ENCODE data around the gene SLC52A3.

The SLC52A3 gene

GRCh38 chr20:755941-756340 is 12.4 kb downstream of the SLC52A3 start:
- Histone ChIP-seq H3K9me3 (ENCODE audit: low read length) (no peaks in the 10 kb centered on the region), H3K4me1 (ENCODE audit: insufficient read depth, low read length, severe bottlenecking) (no peaks in the 10 kb centered on the region), H3K4me2 (ENCODE audit: low read length) (no peak overlapping the region), H2AFZ (ENCODE audit: low read length) (no peak overlapping the region), H3K9me2 (ENCODE audit: low read depth, low read length) (no peaks in the 10 kb centered on the region), H3K27me3 (ENCODE audit: insufficient read depth, low read length) (no peaks in the 10 kb centered on the region), H3K36me3 (ENCODE audit: insufficient read depth, low read length) (no peaks in the 10 kb centered on the region), H3K4me3 (ENCODE audit: low read depth, low read length, poor library complexity, severe bottlenecking) (no peak overlapping the region), H3K9ac (ENCODE audit: low read length) (no peak overlapping the region), H4K20me1 (ENCODE audit: insufficient read depth, low read length) (no peaks in the 10 kb centered on the region), H3K79me2 (ENCODE audit: insufficient read depth, low read length) (no peaks in the 10 kb centered on the region), H3F3A (ENCODE audit: insufficient read depth, low read length) (no peaks in the 10 kb centered on the region), H3K27ac (ENCODE audit: low read depth, low read length, poor library complexity, severe bottlenecking) (no peak overlapping the region)
- no peak for TF ChIP-seq EZH2 (IDR thresholded peaks at IDR 0.05; ENCODE audit: borderline replicate concordance, low read length)
- TF ChIP-seq CTCF (IDR thresholded peaks at IDR 0.05; ENCODE audit: low read length): no peak

- no peak overlapping the region for H3K4me3 ChIP-seq (ENCODE audit: low read depth, low read length, poor library complexity, severe bottlenecking)
- H3F3A ChIP-seq (ENCODE audit: insufficient read depth, low read length): no peaks in the 10 kb centered on the region
- no peak overlapping the region for H2AFZ ChIP-seq (ENCODE audit: low read length)
- no peak overlapping the region for H3K4me2 ChIP-seq (ENCODE audit: low read length)
- H3K79me2 ChIP-seq (ENCODE audit: insufficient read depth, low read length): no peaks in the 10 kb centered on the region
- no peaks in the 10 kb centered on the region for H3K4me1 ChIP-seq (ENCODE audit: insufficient read depth, low read length, severe bottlenecking)
- no peak overlapping the region for H3K27ac ChIP-seq (ENCODE audit: low read depth, low read length, poor library complexity, severe bottlenecking)
- no peaks in the 10 kb centered on the region for H3K9me2 ChIP-seq (ENCODE audit: low read depth, low read length)
- no peaks in the 10 kb centered on the region for H3K27me3 ChIP-seq (ENCODE audit: insufficient read depth, low read length)
- H3K9ac ChIP-seq (ENCODE audit: low read length): no peak overlapping the region
- no peaks in the 10 kb centered on the region for H3K9me3 ChIP-seq (ENCODE audit: low read length)
- TF ChIP-seq EZH2 (IDR thresholded peaks at IDR 0.05; ENCODE audit: borderline replicate concordance, low read length) (no peak), CTCF (IDR thresholded peaks at IDR 0.05; ENCODE audit: low read length) (no peak)
- H4K20me1 ChIP-seq (ENCODE audit: insufficient read depth, low read length): no peaks in the 10 kb centered on the region
- no peaks in the 10 kb centered on the region for H3K36me3 ChIP-seq (ENCODE audit: insufficient read depth, low read length)
Observed at GRCh38 chr20:754904-755303, 13.4 kb downstream of the SLC52A3 start.

DNA sequence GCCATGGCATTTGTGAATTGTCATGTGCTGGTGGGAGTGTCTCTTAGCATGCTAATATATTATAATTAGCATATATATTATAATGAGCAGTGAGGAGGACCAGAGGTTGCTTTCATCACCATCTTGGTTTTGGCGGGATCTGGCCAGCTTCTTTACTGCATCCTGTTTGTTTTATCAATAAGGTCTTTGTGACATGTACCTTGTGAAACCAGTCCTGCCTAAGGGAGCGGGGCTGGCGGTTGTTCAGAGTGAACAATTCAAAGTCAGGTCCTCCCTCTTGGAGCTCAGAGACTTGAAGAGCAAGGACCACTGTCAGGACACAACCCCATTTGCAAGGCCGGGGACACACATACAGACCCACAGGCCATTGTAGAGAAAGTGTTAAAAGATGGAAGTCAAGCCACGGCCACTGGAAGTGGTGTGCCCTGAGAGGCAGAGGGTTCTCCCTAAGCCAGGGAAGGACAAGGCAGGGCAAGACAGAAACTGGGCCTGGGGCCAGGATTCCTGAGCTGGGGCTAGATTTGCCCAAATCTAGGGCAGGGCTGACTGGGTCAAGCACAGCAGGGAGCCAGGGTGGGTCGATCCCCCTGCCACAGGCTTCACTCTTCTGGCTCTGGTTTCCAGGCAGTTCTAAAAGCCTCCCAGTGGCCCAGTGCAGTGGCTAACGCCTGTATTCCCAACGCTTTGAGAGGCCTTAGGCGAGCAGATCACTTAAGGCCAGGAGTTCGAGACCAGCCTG is 14.2 kb downstream of the SLC52A3 start:
- no peak overlapping the region for H3K4me3 ChIP-seq (ENCODE audit: low read depth, low read length, poor library complexity, severe bottlenecking)
- no peak overlapping the region for H3K4me2 ChIP-seq (ENCODE audit: low read length)
- no peaks in the 10 kb centered on the region for H3K36me3 ChIP-seq (ENCODE audit: insufficient read depth, low read length)
- no peak overlapping the region for H3K9ac ChIP-seq (ENCODE audit: low read length)
- no peak overlapping the region for H3K27ac ChIP-seq (ENCODE audit: low read depth, low read length, poor library complexity, severe bottlenecking)
- H4K20me1 ChIP-seq (ENCODE audit: insufficient read depth, low read length): no peaks in the 10 kb centered on the region
- TF ChIP-seq EZH2 (IDR thresholded peaks at IDR 0.05; ENCODE audit: borderline replicate concordance, low read length) (no peak), CTCF (IDR thresholded peaks at IDR 0.05; ENCODE audit: low read length) (no peak)
- H3K79me2 ChIP-seq (ENCODE audit: insufficient read depth, low read length): no peaks in the 10 kb centered on the region
- no peak overlapping the region for H2AFZ ChIP-seq (ENCODE audit: low read length)
- H3F3A ChIP-seq (ENCODE audit: insufficient read depth, low read length): no peaks in the 10 kb centered on the region
- H3K27me3 ChIP-seq (ENCODE audit: insufficient read depth, low read length): no peaks in the 10 kb centered on the region
- no peaks in the 10 kb centered on the region for H3K9me2 ChIP-seq (ENCODE audit: low read depth, low read length)
- H3K4me1 ChIP-seq (ENCODE audit: insufficient read depth, low read length, severe bottlenecking): no peaks in the 10 kb centered on the region
- H3K9me3 ChIP-seq (ENCODE audit: low read length): no peaks in the 10 kb centered on the region
